ENCODE measurements around the gene SMARCD2. TPM values are rescaled to one million over a fixed set of nuclear protein-coding genes. Genes with fewer than 3 reads are reported as not detected.

Gene SMARCD2
- polyA plus RNA-seq, 1 experiment = 48.8 TPM

GRCh38 chr17:63822537-63822936 lies 19.9 kb downstream of the SMARCD2 start:
- Histone ChIP-seq H3K27ac (ENCODE audit: low read depth, low read length) (peak overlapping the region; percentile 11), H3K27me3 (ENCODE audit: control insufficient read depth, insufficient read depth, low read length) (no peaks in the 10 kb centered on the region), H3K9me3 (ENCODE audit: control insufficient read depth, insufficient read depth, low read length) (no peaks in the 10 kb centered on the region; the same call in 1 of the 2 replicates), H3K4me3 (ENCODE audit: low read depth, low read length) (no peak overlapping the region)
- TF ChIP-seq CTCF (IDR thresholded peaks at IDR 0.05; ENCODE audit: low read depth, low read length) = no peak
- no peak for DNase-seq (ENCODE audit: low read depth, low spot score)
- ChIA-PET POLR2A (no interaction called here), CTCF (interaction anchor here (0.7 kb wide), 1 partner anchor 18 kb away, joined by 3 read pairs; no protein-coding TSS in a partner anchor)

GRCh38 chr17:63821804-63822203 lies 20.7 kb downstream of the SMARCD2 start:
- no peak overlapping the region for H3K4me3 ChIP-seq (ENCODE audit: low read depth, low read length)
- no peak for TF ChIP-seq CTCF (IDR thresholded peaks at IDR 0.05; ENCODE audit: low read depth, low read length)
- peak overlapping the region; percentile 11 for H3K27ac ChIP-seq (ENCODE audit: low read depth, low read length)
- ChIA-PET POLR2A (no interaction called here), CTCF (no interaction called here)
- H3K27me3 ChIP-seq (ENCODE audit: control insufficient read depth, insufficient read depth, low read length) = no peaks in the 10 kb centered on the region
- H3K9me3 ChIP-seq (ENCODE audit: control insufficient read depth, insufficient read depth, low read length) = no peaks in the 10 kb centered on the region
- DNase-seq (ENCODE audit: low read depth, low spot score) = no peak

GRCh38 chr17:63820963-63821561 lies 21.4 kb downstream of the SMARCD2 start:
- CTCF ChIA-PET = no interaction called here
- no peak for TF ChIP-seq CTCF (IDR thresholded peaks at IDR 0.05; ENCODE audit: low read depth, low read length)
- no peak for DNase-seq (ENCODE audit: low read depth, low spot score)
- POLR2A ChIA-PET = no interaction called here
- Histone ChIP-seq H3K9me3 (ENCODE audit: control insufficient read depth, insufficient read depth, low read length) (no peaks in the 10 kb centered on the region), H3K27ac (ENCODE audit: low read depth, low read length) (no peak overlapping the region), H3K27me3 (ENCODE audit: control insufficient read depth, insufficient read depth, low read length) (no peaks in the 10 kb centered on the region), H3K4me3 (ENCODE audit: low read depth, low read length) (no peak overlapping the region)

DNA sequence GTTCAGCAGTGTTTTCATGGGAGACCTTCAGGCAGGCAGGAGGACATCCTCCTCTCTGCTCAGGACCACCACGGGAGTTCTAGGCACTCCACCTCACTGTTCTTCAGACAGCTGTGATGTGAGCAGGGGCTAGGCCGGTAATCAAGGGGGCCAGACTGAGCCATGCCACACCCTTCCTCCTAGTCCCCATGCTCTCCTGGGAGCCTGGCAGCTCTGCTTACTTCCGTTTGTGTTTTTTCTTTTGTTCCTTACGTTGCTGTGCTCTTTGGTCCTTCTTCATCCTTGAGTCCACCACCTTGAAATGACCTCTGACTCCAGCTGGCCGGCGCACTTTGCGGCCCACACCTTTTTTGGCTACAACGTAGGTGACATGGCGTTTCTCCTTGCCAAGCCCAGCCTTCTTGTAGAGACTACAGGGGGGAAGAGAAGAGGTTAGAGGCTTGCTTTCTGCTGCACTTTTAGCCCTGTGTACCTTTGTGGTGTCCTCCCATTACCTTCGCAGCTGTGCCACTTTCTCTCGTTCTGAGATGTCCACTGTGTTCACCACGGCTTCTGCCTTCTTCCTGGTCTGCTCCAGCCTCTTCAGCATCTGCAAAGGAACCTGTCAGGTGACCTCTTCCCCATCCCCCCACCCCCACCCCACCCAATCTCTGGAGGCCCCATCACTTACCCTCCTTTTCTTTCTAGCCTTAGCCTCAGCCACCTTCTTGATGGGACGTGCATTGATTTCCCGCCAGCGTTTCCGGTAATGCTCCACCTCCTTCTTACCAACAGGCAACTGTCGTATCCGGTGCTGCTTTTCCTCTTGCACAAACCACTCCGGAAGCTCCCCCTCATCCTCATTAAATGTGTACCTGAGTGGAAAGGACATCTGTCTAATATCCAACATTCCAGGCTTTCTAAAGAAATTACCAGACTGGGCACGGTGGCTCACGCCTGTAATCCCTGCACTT lies 22.6 kb downstream of the SMARCD2 start:
- Histone ChIP-seq H3K27ac (ENCODE audit: low read depth, low read length) (no peak overlapping the region), H3K4me3 (ENCODE audit: low read depth, low read length) (no peak overlapping the region), H3K9me3 (ENCODE audit: control insufficient read depth, insufficient read depth, low read length) (no peaks in the 10 kb centered on the region), H3K27me3 (ENCODE audit: control insufficient read depth, insufficient read depth, low read length) (no peaks in the 10 kb centered on the region)
- no peak for DNase-seq (ENCODE audit: low read depth, low spot score)
- ChIA-PET CTCF (no interaction called here), POLR2A (interaction anchor here (1.0 kb wide), 1 partner anchor 47 kb away, joined by 3 read pairs; the partner anchor contains the start of gene CCDC47)
- TF ChIP-seq CTCF (IDR thresholded peaks at IDR 0.05; ENCODE audit: low read depth, low read length) = no peak

- Histone ChIP-seq H3K27ac (ENCODE audit: low read depth, low read length) (no peak overlapping the region), H3K9me3 (ENCODE audit: control insufficient read depth, insufficient read depth, low read length) (no peaks in the 10 kb centered on the region), H3K4me3 (ENCODE audit: low read depth, low read length) (no peak overlapping the region), H3K27me3 (ENCODE audit: control insufficient read depth, insufficient read depth, low read length) (no peaks in the 10 kb centered on the region)
- TF ChIP-seq CTCF (IDR thresholded peaks at IDR 0.05; ENCODE audit: low read depth, low read length) = no peak
- ChIA-PET POLR2A (interaction anchor here (1.0 kb wide), 1 partner anchor 46 kb away, joined by 3 read pairs; the partner anchor contains the start of gene CCDC47), CTCF (no interaction called here)
- DNase-seq (ENCODE audit: low read depth, low spot score) = no peak
These were observed 23.4 kb downstream of the SMARCD2 start for GRCh38 chr17:63819131-63819530.
